ENCODE results near the gene TRIM15.
"Not testable (repeated sequence)": the region's sequence is repeated elsewhere in the genome, so short reads cannot be mapped to it uniquely, and the experiment has no call there.

TRIM15 gene

GRCh38 chr6:30163090-30163917 is at the start of gene TRIM15:
TSS of gene TRIM15 (plus strand) at chr6:30163546. CDS start at chr6:30163685, 139 bp downstream.
- TF ChIP-seq CTCF (IDR thresholded peaks at IDR 0.05; ENCODE audit: low read depth, low read length) = no peak
- no peak within 1 kb of the TSS for H3K4me3 ChIP-seq (replicated peaks in 1 of 2; ENCODE audit: low read depth in 2 of 2, low read length in 2 of 2)
- no peak for DNase-seq (ENCODE audit: low read depth in 2 of 2)

- no peak for TF ChIP-seq CTCF (IDR thresholded peaks at IDR 0.05; ENCODE audit: low read depth, low read length)
- no peak overlapping the region for H3K4me3 ChIP-seq (replicated peaks in 1 of 2; ENCODE audit: low read depth in 2 of 2, low read length in 2 of 2)
- DNase-seq (ENCODE audit: low read depth in 2 of 2) = no peak
Observed at GRCh38 chr6:30113841-30114240, 49.5 kb upstream of the TRIM15 start.

- H3K4me3 ChIP-seq (replicated peaks in 1 of 2; ENCODE audit: low read depth in 2 of 2, low read length in 2 of 2) = no peak overlapping the region
- no peak for TF ChIP-seq CTCF (IDR thresholded peaks at IDR 0.05; ENCODE audit: low read depth, low read length)
- no peak for DNase-seq (ENCODE audit: low read depth in 2 of 2)
Observed at GRCh38 chr6:30116724-30117123, 46.6 kb upstream of the TRIM15 start.

- not testable (repeated sequence) for DNase-seq (ENCODE audit: low read depth in 2 of 2); H3K4me3 ChIP-seq (replicated peaks in 1 of 2; ENCODE audit: low read depth in 2 of 2, low read length in 2 of 2)
Observed at GRCh38 chr6:30118691-30119090, 44.7 kb upstream of the TRIM15 start.

GRCh38 chr6:30121446-30122366 is 41.6 kb upstream of the TRIM15 start:
- DNase-seq (ENCODE audit: low read depth in 2 of 2) = no peak
- H3K4me3 ChIP-seq (replicated peaks in 1 of 2; ENCODE audit: low read depth in 2 of 2, low read length in 2 of 2) = no peak overlapping the region
- TF ChIP-seq CTCF (IDR thresholded peaks at IDR 0.05; ENCODE audit: low read depth, low read length) = no peak

- H3K4me3 ChIP-seq (replicated peaks in 1 of 2; ENCODE audit: low read depth in 2 of 2, low read length in 2 of 2) = no peak overlapping the region
- no peak for TF ChIP-seq CTCF (IDR thresholded peaks at IDR 0.05; ENCODE audit: low read depth, low read length)
- no peak for DNase-seq (ENCODE audit: low read depth in 2 of 2)
Observed at GRCh38 chr6:30122515-30122914, 40.8 kb upstream of the TRIM15 start.

Data from cardiac fibroblast (primary cell).